ENCODE measurements around the gene LGALS7B.
A peak's percentile ranks its signal among the peaks of the same experiment; 100 is the strongest.

LGALS7B gene

DNA sequence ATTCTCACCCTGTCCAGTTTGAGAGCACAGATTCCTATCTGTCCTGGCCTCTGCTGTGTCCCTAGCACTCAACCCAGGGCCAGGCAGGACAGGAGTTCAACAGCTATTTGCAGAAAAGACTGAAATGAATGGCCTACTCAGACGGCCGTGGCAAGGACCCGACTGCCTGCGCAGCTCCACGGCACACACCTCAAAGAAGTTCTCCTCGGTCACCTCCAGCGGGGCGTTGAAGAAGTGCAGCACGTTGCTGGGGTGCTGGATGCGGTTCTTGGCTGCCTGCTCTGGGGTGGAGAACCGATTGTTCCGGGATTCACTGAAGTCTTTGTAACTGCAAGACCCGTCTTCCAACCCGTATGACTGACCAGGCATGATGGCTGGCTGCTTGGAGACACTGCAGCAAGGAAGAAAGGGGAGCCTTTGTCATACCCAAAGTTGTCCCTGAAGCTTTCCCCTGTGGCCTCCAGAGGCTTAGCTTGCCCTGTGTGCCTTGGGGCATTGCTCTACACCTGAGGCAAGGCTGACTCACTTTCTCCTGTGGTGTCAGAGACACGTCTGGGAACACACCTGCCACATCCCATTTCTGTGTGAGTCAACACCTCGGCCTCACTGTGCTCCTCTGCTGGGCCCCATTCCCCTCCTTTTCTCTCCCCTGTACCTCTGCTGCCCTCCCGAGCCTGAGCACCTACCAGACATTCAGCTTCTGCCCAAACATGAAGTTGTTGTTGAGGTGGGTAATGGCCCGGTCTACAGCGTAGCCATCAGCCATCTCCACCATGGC lies 49.4 kb downstream of the LGALS7B start:
- peaks cover 82 to 86% of the 10 kb centered on the region in 2 experiments for H3K36me3 ChIP-seq (ENCODE audit: control insufficient read depth in 2 of 2, insufficient read depth in 1 of 2, low read length in 2 of 2)
- POLR2A ChIA-PET, result interaction anchor here (0.6 to 4.6 kb wide), 8 partner anchors 9 to 580 kb away, joined by 3 to 67 read pairs (median 5); partner anchors contain the start of genes HNRNPL, MRPS12 and SARS2
- H3K4me3 ChIP-seq (ENCODE audit: low read depth, low read length), result no peak overlapping the region
- H3K4me1 ChIP-seq (ENCODE audit: control insufficient read depth, insufficient read depth, low read length), result 0 out of 2 replicates have a peak, but pooled peaks cover under 1% of the 10 kb centered on the region
- CTCF ChIA-PET, result interaction anchor here (0.6 to 1.2 kb wide), 6 partner anchors 22 to 294 kb away, joined by 3 to 6 read pairs (median 3); no protein-coding TSS in a partner anchor
- peak overlapping the region; percentile 63 for H3K27ac ChIP-seq (ENCODE audit: extremely low read depth, low read depth, low read length)
- no peaks in the 10 kb centered on the region for H3K9me3 ChIP-seq (ENCODE audit: control insufficient read depth, insufficient read depth, low read depth, low read length)
- TF ChIP-seq EGR2 (tag by site-specific recombination; IDR thresholded peaks at IDR 0.05; ENCODE audit: low read depth), result no peak
- no peak for TF ChIP-seq BCL11B (tag by site-specific recombination; IDR thresholded peaks at IDR 0.05; ENCODE audit: low read depth)
- TF ChIP-seq MYNN (tag by site-specific recombination; IDR thresholded peaks at IDR 0.05; ENCODE audit: borderline replicate concordance), result no peak
- peak; percentile 38; the same call in 1 of the 2 replicates for TF ChIP-seq KLF8 (tag by site-specific recombination; IDR thresholded peaks at IDR 0.05)
- 0 out of 2 replicates have a peak, but pooled peaks have one; percentile 39 for TF ChIP-seq SP7 (tag by site-specific recombination; IDR thresholded peaks at IDR 0.05)
- no peak for TF ChIP-seq IKZF3 (tag by site-specific recombination; IDR thresholded peaks at IDR 0.05)
- TF ChIP-seq, protein P1, sequence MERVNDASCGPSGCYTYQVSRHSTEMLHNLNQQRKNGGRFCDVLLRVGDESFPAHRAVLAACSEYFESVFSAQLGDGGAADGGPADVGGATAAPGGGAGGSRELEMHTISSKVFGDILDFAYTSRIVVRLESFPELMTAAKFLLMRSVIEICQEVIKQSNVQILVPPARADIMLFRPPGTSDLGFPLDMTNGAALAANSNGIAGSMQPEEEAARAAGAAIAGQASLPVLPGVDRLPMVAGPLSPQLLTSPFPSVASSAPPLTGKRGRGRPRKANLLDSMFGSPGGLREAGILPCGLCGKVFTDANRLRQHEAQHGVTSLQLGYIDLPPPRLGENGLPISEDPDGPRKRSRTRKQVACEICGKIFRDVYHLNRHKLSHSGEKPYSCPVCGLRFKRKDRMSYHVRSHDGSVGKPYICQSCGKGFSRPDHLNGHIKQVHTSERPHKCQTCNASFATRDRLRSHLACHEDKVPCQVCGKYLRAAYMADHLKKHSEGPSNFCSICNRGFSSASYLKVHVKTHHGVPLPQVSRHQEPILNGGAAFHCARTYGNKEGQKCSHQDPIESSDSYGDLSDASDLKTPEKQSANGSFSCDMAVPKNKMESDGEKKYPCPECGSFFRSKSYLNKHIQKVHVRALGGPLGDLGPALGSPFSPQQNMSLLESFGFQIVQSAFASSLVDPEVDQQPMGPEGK (tag by site-specific recombination; IDR thresholded peaks at IDR 0.05), result 0 out of 2 replicates have a peak, but pooled peaks have one; percentile 39
- no peak for TF ChIP-seq ZNF660 (tag by site-specific recombination; IDR thresholded peaks at IDR 0.05)
- TF ChIP-seq ZNF677 (tag by site-specific recombination; IDR thresholded peaks at IDR 0.05), result no peak
- peak; percentile 22 for TF ChIP-seq WT1 (tag by site-specific recombination; IDR thresholded peaks at IDR 0.05)
- no peak for TF ChIP-seq ZNF302 (tag by site-specific recombination; IDR thresholded peaks at IDR 0.05; ENCODE audit: low read depth)
- TF ChIP-seq ZNF184 (tag by site-specific recombination; IDR thresholded peaks at IDR 0.05), result no peak
- TF ChIP-seq PRDM1 (tag by site-specific recombination; IDR thresholded peaks at IDR 0.05), result peak; percentile 77; the same call in 1 of the 2 replicates
- TF ChIP-seq, protein P2, sequence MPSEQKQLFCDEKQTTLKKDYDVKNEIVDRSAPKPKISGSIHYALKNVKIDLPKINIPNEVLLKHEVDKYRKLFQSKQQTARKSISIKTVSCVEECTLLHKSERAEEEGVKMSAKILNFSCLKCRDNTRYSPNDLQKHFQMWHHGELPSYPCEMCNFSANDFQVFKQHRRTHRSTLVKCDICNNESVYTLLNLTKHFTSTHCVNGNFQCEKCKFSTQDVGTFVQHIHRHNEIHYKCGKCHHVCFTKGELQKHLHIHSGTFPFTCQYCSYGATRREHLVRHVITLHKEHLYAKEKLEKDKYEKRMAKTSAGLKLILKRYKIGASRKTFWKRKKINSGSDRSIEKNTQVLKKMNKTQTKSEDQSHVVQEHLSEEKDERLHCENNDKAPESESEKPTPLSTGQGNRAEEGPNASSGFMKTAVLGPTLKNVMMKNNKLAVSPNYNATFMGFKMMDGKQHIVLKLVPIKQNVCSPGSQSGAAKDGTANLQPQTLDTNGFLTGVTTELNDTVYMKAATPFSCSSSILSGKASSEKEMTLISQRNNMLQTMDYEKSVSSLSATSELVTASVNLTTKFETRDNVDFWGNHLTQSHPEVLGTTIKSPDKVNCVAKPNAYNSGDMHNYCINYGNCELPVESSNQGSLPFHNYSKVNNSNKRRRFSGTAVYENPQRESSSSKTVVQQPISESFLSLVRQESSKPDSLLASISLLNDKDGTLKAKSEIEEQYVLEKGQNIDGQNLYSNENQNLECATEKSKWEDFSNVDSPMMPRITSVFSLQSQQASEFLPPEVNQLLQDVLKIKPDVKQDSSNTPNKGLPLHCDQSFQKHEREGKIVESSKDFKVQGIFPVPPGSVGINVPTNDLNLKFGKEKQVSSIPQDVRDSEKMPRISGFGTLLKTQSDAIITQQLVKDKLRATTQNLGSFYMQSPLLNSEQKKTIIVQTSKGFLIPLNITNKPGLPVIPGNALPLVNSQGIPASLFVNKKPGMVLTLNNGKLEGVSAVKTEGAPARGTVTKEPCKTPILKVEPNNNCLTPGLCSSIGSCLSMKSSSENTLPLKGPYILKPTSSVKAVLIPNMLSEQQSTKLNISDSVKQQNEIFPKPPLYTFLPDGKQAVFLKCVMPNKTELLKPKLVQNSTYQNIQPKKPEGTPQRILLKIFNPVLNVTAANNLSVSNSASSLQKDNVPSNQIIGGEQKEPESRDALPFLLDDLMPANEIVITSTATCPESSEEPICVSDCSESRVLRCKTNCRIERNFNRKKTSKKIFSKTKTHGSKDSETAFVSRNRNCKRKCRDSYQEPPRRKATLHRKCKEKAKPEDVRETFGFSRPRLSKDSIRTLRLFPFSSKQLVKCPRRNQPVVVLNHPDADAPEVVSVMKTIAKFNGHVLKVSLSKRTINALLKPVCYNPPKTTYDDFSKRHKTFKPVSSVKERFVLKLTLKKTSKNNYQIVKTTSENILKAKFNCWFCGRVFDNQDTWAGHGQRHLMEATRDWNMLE (tag by site-specific recombination; conservative IDR thresholded peaks at IDR 0.05; ENCODE audit: low read depth), result no peak
- no peak for TF ChIP-seq ZSCAN16 (tag by site-specific recombination; IDR thresholded peaks at IDR 0.05)
- TF ChIP-seq ZFP69B (tag by site-specific recombination; IDR thresholded peaks at IDR 0.05), result peak; percentile 84
- no peak for TF ChIP-seq ZNF777 (tag by site-specific recombination; IDR thresholded peaks at IDR 0.05; ENCODE audit: borderline replicate concordance)
- TF ChIP-seq, protein P3, sequence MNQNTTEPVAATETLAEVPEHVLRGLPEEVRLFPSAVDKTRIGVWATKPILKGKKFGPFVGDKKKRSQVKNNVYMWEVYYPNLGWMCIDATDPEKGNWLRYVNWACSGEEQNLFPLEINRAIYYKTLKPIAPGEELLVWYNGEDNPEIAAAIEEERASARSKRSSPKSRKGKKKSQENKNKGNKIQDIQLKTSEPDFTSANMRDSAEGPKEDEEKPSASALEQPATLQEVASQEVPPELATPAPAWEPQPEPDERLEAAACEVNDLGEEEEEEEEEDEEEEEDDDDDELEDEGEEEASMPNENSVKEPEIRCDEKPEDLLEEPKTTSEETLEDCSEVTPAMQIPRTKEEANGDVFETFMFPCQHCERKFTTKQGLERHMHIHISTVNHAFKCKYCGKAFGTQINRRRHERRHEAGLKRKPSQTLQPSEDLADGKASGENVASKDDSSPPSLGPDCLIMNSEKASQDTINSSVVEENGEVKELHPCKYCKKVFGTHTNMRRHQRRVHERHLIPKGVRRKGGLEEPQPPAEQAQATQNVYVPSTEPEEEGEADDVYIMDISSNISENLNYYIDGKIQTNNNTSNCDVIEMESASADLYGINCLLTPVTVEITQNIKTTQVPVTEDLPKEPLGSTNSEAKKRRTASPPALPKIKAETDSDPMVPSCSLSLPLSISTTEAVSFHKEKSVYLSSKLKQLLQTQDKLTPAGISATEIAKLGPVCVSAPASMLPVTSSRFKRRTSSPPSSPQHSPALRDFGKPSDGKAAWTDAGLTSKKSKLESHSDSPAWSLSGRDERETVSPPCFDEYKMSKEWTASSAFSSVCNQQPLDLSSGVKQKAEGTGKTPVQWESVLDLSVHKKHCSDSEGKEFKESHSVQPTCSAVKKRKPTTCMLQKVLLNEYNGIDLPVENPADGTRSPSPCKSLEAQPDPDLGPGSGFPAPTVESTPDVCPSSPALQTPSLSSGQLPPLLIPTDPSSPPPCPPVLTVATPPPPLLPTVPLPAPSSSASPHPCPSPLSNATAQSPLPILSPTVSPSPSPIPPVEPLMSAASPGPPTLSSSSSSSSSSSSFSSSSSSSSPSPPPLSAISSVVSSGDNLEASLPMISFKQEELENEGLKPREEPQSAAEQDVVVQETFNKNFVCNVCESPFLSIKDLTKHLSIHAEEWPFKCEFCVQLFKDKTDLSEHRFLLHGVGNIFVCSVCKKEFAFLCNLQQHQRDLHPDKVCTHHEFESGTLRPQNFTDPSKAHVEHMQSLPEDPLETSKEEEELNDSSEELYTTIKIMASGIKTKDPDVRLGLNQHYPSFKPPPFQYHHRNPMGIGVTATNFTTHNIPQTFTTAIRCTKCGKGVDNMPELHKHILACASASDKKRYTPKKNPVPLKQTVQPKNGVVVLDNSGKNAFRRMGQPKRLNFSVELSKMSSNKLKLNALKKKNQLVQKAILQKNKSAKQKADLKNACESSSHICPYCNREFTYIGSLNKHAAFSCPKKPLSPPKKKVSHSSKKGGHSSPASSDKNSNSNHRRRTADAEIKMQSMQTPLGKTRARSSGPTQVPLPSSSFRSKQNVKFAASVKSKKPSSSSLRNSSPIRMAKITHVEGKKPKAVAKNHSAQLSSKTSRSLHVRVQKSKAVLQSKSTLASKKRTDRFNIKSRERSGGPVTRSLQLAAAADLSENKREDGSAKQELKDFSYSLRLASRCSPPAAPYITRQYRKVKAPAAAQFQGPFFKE (tag by site-specific recombination; IDR thresholded peaks at IDR 0.05; ENCODE audit: borderline replicate concordance), result no peak
- TF ChIP-seq SALL2 (tag by site-specific recombination; IDR thresholded peaks at IDR 0.05; ENCODE audit: borderline replicate concordance), result no peak
- TF ChIP-seq ZFP3 (tag by site-specific recombination; IDR thresholded peaks at IDR 0.05; ENCODE audit: low read depth), result no peak
- TF ChIP-seq, protein P4, sequence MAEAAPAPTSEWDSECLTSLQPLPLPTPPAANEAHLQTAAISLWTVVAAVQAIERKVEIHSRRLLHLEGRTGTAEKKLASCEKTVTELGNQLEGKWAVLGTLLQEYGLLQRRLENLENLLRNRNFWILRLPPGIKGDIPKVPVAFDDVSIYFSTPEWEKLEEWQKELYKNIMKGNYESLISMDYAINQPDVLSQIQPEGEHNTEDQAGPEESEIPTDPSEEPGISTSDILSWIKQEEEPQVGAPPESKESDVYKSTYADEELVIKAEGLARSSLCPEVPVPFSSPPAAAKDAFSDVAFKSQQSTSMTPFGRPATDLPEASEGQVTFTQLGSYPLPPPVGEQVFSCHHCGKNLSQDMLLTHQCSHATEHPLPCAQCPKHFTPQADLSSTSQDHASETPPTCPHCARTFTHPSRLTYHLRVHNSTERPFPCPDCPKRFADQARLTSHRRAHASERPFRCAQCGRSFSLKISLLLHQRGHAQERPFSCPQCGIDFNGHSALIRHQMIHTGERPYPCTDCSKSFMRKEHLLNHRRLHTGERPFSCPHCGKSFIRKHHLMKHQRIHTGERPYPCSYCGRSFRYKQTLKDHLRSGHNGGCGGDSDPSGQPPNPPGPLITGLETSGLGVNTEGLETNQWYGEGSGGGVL (tag by site-specific recombination; IDR thresholded peaks at IDR 0.05), result 0 out of 2 replicates have a peak, but pooled peaks have one; percentile 12
